ENCODE results near the gene ERC2.

Gene ERC2

DNA sequence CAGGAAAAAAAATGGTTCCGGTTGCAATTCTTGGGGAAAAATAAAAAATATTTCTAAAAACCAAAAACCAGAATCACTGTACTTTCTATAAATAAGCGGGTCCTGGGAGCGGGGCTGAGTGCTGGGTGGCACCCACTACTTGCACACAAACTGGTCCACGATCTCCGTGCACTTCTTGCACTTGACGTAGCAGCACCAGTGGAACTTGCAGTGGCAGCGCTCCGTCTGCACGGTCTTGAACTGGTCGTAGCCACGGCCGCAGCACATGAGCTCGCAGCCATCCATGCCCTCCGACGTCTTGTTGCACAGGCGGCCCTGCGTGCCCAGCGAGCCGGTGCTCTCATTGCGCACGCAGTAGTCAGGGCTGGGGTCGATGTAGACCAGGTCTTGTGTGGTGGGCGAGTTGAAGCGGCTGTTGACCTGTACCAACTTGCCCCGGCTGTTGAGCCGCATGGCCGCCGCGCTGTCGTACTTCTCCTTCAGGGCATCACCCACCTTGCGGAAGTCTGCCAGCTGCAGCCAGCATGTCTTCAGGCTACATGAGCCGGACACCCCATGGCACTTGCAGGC is 998.2 kb downstream of the ERC2 start:
- DNase-seq (ENCODE audit: low read depth in 2 of 3, low spot score in 1 of 3) = no peak

DNA sequence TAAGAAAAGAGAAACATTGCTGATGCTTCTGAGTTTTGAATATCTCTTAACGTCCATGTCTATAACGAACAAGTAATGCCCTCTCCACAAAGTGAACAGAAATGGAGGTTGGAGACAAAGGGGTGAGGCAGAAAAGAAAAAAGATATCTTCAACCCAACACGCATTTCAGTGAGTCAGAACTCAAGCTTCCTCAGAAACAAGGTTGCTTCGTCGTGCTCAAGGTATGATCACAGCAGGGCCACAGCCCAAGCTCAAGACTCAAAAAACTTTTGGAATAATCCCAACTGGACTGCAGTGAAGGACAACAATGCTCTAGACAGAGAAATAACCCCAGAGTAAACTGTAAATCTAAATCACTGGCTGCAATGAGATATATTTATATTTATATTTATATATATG is 1000.0 kb downstream of the ERC2 start:
- no peak for DNase-seq (ENCODE audit: low read depth in 2 of 3, low spot score in 1 of 3)

DNA sequence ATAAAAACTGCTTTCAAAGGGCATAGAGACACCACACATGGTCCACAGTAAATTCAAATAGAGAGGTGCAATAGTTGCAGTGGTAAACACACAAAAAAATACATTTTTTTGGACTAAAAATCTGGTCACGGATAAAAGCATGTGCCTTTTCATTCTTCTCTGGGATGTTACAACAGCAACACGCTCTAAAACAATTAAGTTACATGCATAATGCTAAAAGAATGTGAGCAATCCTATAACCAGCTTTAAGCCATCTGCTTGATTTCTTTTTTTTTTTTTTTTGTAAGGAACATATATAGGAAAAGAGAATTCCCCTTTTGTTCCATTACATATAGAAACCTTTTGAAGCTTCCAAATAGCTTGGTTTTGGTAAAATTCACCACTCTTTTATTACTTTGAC is 1001.2 kb downstream of the ERC2 start:
- DNase-seq (ENCODE audit: low read depth in 2 of 3, low spot score in 1 of 3) = no peak

- no peak for DNase-seq (ENCODE audit: low read depth in 2 of 3, low spot score in 1 of 3)
Observed at GRCh38 chr3:55466526-55466925, 1001.7 kb downstream of the ERC2 start.

DNA sequence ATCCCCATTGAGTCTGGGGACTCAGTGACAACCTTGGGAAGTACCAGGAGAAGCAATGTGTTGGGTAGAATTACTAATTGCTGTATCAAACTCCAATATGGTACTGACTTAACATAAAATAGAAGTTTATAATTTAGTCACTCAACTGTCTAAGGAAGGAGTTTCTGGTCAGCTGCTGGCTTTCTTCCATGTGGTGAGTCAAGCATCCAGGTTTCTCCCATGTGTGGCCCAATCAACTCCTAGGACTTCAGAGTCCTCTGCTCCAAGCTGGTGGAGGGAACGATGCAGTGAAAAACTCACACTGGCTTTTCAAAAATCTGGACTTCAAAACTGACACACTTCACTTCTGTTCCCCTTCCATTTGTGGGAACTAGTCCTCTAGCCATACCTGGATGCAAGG is 1006.4 kb downstream of the ERC2 start:
- DNase-seq (ENCODE audit: low read depth in 2 of 3, low spot score in 1 of 3) = no peak

GRCh38 chr3:55459838-55460237 is 1008.4 kb downstream of the ERC2 start:
- no peak for DNase-seq (ENCODE audit: low read depth in 2 of 3, low spot score in 1 of 3)

Measured in stimulated activated CD4-positive, alpha-beta T cell treated with anti-CD3 and anti-CD28 coated beads, Interleukin-12 subunit alpha, Interleukin-12 subunit beta, amount 100 ng/mL, for 48 hours (primary cell).